Activated CD8-positive, alpha-beta T cell treated with anti-CD3 and anti-CD28 coated beads for 36 hours (primary cell): Measurements from ENCODE around the gene SRY. TPM values are rescaled to one million over a fixed set of nuclear protein-coding genes. Genes with fewer than 3 reads are reported as not detected.
A peak's percentile ranks its signal among the peaks of the same experiment; 100 is the strongest.

Source experiments
- ATAC-seq: fragments of 200-7000 bp; cut with Tn5 transposase; one replicate; pipeline ENCODE4 v1.10.0; 2021; ENCODE audit warnings: mild to moderate bottlenecking, moderate library complexity
- CTCF ChIA-PET: fragments of 350-600 bp; sonication (Branson Sonifier 250); formaldehyde crosslinking; loops from one replicate; lab custom pipeline; 2021; ENCODE audit warnings: antibody characterized with exemption; lab: Charles Lee
- POLR2A ChIA-PET: fragments of 350-600 bp; sonication (Branson Sonifier 250); formaldehyde crosslinking; loops from one replicate; lab custom pipeline; 2021; ENCODE audit warnings: antibody characterized with exemption; lab: Charles Lee
- DNase-seq: peaks from one replicate; pipeline ENCODE4 v3.0.0-alpha.2; 2020
- H3K27ac Mint-ChIP-seq: one replicate; pipeline ENCODE4 v1.8.0; 2021; ENCODE audit warnings: mild to moderate bottlenecking, mixed read lengths
- H3K27me3 Mint-ChIP-seq: one replicate; pipeline ENCODE4 v1.8.0; 2021; ENCODE audit warnings: mixed read lengths
- H3K36me3 Mint-ChIP-seq: one replicate; pipeline ENCODE4 v1.8.0; 2021; ENCODE audit warnings: low read depth, mixed read lengths
- H3K4me1 Mint-ChIP-seq: one replicate; pipeline ENCODE4 v1.8.0; 2021; ENCODE audit warnings: low read depth, mixed read lengths
- H3K4me3 Mint-ChIP-seq: one replicate; pipeline ENCODE4 v1.8.0; 2021; ENCODE audit warnings: mild to moderate bottlenecking, moderate library complexity, mixed read lengths
- H3K9me3 Mint-ChIP-seq: one replicate; pipeline ENCODE4 v1.8.0; 2021; ENCODE audit warnings: mixed read lengths
- intact Hi-C: fragments of 100-400 bp; cut with micrococcal nuclease; formaldehyde crosslinking; loops from one replicate; pipeline ENCODE4 v1.10.0; 2022
- total RNA-seq, 2 experiments: library from RNA; stranded (reverse); gene quantifications; one replicate each; pipeline ENCODE4 v1.2.3, GENCODE V29; 2021
- TF ChIP-seq, protein P1 (sequence below): fragments of 200-600 bp; IDR thresholded peaks from one replicate; pipeline ENCODE4 v1.8.0; 2022; ENCODE audit warnings: antibody characterized with exemption, mild to moderate bottlenecking

Gene SRY
- total RNA-seq, 2 experiments from 2014 or later: not detected

DNA sequence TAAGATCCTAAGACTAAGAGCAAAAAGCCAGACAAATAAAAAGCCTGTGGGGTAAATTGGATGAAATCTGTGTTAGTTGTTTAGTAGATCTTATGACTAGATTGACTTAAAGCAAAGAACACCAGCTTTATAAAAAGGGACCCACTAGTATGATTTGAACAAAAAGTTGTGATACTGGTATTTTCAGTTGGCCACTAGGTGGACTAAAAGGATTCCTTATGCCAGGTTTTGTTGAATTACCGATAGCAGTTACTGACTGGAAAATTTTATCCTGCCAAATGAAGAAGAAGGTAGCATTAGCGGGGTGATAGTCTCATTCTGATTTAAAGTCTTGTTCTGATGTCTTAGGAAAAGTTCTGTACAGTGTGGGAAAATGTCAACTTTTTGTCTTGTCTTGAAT lies 12.8 kb upstream of the SRY start:
- TF ChIP-seq, protein P1, sequence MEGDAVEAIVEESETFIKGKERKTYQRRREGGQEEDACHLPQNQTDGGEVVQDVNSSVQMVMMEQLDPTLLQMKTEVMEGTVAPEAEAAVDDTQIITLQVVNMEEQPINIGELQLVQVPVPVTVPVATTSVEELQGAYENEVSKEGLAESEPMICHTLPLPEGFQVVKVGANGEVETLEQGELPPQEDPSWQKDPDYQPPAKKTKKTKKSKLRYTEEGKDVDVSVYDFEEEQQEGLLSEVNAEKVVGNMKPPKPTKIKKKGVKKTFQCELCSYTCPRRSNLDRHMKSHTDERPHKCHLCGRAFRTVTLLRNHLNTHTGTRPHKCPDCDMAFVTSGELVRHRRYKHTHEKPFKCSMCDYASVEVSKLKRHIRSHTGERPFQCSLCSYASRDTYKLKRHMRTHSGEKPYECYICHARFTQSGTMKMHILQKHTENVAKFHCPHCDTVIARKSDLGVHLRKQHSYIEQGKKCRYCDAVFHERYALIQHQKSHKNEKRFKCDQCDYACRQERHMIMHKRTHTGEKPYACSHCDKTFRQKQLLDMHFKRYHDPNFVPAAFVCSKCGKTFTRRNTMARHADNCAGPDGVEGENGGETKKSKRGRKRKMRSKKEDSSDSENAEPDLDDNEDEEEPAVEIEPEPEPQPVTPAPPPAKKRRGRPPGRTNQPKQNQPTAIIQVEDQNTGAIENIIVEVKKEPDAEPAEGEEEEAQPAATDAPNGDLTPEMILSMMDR: peak; percentile 39
- Mint-ChIP-seq H3K27ac (no peak overlapping the region), H3K9me3 (no peaks in the 10 kb centered on the region), H3K36me3 (no peaks in the 10 kb centered on the region), H3K27me3 (peaks cover 2% of the 10 kb centered on the region), H3K4me3 (no peak overlapping the region), H3K4me1 (peaks cover 3% of the 10 kb centered on the region)
- DNase-seq (no peak), ATAC-seq (no peak)
- POLR2A ChIA-PET: no interaction called here
- intact Hi-C loops: no loop called here
- CTCF ChIA-PET: interaction anchor here (0.9 to 1.4 kb wide), 2 partner anchors 13 to 27 kb away, joined by 3 to 5 read pairs; partner anchors contain the start of gene SRY

DNA sequence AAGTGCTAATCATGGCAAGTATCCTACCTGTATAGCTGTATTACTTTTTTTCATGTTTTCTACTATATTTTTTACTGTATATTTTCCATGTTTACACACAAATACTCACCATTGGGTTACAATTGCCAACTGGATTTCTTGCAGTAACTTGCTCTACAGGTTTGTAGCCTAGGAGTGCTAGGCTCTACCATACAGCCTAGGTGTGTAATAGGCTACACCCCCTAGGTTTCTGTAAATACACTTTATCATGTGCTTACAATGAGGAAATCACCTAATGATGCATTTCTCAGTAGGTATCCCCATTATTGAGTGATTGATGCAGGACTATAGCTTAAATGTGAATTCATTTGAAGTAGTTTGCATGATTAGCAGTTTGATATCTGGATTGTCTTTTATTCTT lies 10.5 kb upstream of the SRY start:
- peaks cover 2% of the 10 kb centered on the region for H3K27me3 Mint-ChIP-seq
- ATAC-seq (no peak), DNase-seq (no peak)
- no peak overlapping the region for H3K4me3 Mint-ChIP-seq
- no peak overlapping the region for H3K27ac Mint-ChIP-seq
- intact Hi-C loops: no loop called here
- H3K36me3 Mint-ChIP-seq: no peaks in the 10 kb centered on the region
- ChIA-PET CTCF (no interaction called here), POLR2A (interaction anchor here (0.5 kb wide), 1 partner anchor 41 kb away, joined by 3 read pairs; no protein-coding TSS in a partner anchor)
- H3K9me3 Mint-ChIP-seq: no peaks in the 10 kb centered on the region
- TF ChIP-seq, protein P1: no peak
- peaks cover 3% of the 10 kb centered on the region for H3K4me1 Mint-ChIP-seq

DNA sequence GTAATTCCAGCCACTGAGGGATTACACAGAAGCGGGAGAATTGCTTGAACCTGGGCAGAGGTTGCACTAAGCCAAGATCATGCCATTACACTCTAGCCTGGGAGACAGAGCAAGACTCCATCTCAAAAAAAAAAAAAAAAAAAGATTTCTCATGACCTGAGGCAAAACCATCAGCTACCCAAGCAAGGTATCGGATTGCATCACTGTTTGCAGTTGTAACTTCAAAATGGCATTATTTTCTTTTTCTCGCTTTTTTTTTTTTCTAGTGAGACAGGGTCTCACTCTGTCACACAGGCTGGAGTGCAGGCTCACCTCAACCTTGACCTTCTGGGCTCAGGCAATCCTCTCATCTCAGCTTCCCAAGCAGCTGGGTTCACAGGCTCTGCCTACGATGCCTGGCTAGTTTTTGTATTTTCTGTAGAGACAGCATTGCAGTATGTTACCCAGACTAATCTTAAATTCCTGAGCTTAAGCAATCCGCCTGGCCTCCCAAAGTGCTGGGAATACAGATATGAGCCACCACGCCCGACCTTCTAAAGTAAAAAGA lies 9.6 kb upstream of the SRY start:
- Mint-ChIP-seq H3K9me3 (no peaks in the 10 kb centered on the region), H3K27ac (no peak overlapping the region), H3K27me3 (peaks cover 2% of the 10 kb centered on the region), H3K4me3 (no peak overlapping the region), H3K4me1 (no peaks in the 10 kb centered on the region), H3K36me3 (no peaks in the 10 kb centered on the region)
- POLR2A ChIA-PET: interaction anchor here (0.5 kb wide), 1 partner anchor 42 kb away, joined by 3 read pairs; no protein-coding TSS in a partner anchor
- ATAC-seq: no peak
- TF ChIP-seq, protein P1: no peak
- intact Hi-C loops: no loop called here
- CTCF ChIA-PET: no interaction called here
- DNase-seq: no peak

DNA sequence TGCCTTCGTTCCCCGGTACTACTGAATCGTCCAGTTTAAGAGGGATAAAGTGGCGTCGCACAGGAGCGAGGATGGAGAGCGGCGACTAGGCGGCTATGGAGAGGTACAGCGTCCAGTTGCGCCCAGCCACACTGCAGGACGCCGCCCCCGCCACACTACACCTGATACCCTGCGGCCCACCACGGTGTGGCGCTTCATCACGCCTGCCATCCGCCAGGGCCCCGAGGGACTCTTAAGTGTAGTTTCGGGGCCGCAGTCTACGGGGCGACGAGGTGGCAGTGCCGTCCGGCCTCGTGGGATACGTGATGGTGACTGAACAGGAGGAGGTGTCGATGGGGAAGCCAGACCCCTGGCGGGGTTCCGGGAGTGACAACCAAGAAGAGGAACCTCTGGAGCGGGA lies 2.3 kb upstream of the SRY start:
- ChIA-PET CTCF (no interaction called here), POLR2A (no interaction called here)
- ATAC-seq (peak; percentile 30), DNase-seq (peak; percentile 3)
- peaks cover 7% of the 10 kb centered on the region for H3K4me1 Mint-ChIP-seq
- no peak overlapping the region for H3K27ac Mint-ChIP-seq
- H3K36me3 Mint-ChIP-seq: peaks cover 1% of the 10 kb centered on the region
- no peak overlapping the region for H3K4me3 Mint-ChIP-seq
- H3K27me3 Mint-ChIP-seq: peaks cover 28% of the 10 kb centered on the region
- intact Hi-C loops: no loop called here
- TF ChIP-seq, protein P1: no peak
- no peaks in the 10 kb centered on the region for H3K9me3 Mint-ChIP-seq

DNA sequence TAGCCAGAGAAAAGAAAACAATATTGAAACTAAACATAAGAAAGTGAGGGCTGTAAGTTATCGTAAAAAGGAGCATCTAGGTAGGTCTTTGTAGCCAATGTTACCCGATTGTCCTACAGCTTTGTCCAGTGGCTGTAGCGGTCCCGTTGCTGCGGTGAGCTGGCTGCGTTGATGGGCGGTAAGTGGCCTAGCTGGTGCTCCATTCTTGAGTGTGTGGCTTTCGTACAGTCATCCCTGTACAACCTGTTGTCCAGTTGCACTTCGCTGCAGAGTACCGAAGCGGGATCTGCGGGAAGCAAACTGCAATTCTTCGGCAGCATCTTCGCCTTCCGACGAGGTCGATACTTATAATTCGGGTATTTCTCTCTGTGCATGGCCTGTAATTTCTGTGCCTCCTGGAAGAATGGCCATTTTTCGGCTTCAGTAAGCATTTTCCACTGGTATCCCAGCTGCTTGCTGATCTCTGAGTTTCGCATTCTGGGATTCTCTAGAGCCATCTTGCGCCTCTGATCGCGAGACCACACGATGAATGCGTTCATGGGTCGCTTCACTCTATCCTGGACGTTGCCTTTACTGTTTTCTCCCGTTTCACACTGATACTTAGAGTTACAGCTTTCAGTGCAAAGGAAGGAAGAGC lies 488 bp downstream of the SRY start:
- ATAC-seq (no peak), DNase-seq (no peak)
- TF ChIP-seq, protein P1: no peak
- ChIA-PET CTCF (interaction anchor here (1.4 kb wide), 1 partner anchor 13 kb away, joined by 5 read pairs; no protein-coding TSS in a partner anchor), POLR2A (no interaction called here)
- peak overlapping the region; percentile 34 for H3K4me3 Mint-ChIP-seq
- peaks cover 1% of the 10 kb centered on the region for H3K36me3 Mint-ChIP-seq
- no peak overlapping the region for H3K27ac Mint-ChIP-seq
- peaks cover 7% of the 10 kb centered on the region for H3K4me1 Mint-ChIP-seq
- peaks cover 28% of the 10 kb centered on the region for H3K27me3 Mint-ChIP-seq
- no peaks in the 10 kb centered on the region for H3K9me3 Mint-ChIP-seq
- intact Hi-C loops: no loop called here
